ENCODE data around the gene MAP3K12. TPM values are rescaled to one million over a fixed set of nuclear protein-coding genes. Genes with fewer than 3 reads are reported as not detected.
A peak's percentile ranks its signal among the peaks of the same experiment; 100 is the strongest.

The MAP3K12 gene
- total RNA-seq, 5 donors from 2014 or later (not counting 1 experiment from before 2014, with no cell fraction given) = 21.4 to 29.9 (median 25.9) TPM

GRCh38 chr12:53489242-53489864 lies 9.9 kb downstream of the MAP3K12 start:
- H3K27me3 Mint-ChIP-seq = no peaks in the 10 kb centered on the region
- peaks cover 21 to 28% (median 23%) of the 10 kb centered on the region in 3 donors for H3K4me1 Mint-ChIP-seq
- H3K9me3 Mint-ChIP-seq = no peaks in the 10 kb centered on the region
- H3K4me3 Mint-ChIP-seq = no peak overlapping the region
- no peak for ATAC-seq (replicated peaks in 1 of 4)
- peak overlapping the region in 1 of 2 donors; percentile 19 for H3K27ac Mint-ChIP-seq
- H3K36me3 Mint-ChIP-seq = peaks cover 3% of the 10 kb centered on the region
- Histone ChIP-seq H3K27ac (ENCODE audit: low read length) (no peak overlapping the region), H3K36me3 (ENCODE audit: control insufficient read depth in 2 of 2, extremely low read depth in 1 of 2, insufficient read depth in 1 of 2, low read length in 1 of 2) (peaks cover 3 to 34% of the 10 kb centered on the region in 2 donors), H3K27me3 (replicated peaks in 1 of 2; ENCODE audit: control insufficient read depth in 2 of 2, extremely low read depth in 1 of 2, insufficient read depth in 2 of 2, low read length in 1 of 2) (no peaks in the 10 kb centered on the region), H3K4me1 (ENCODE audit: control insufficient read depth in 1 of 2, extremely low read depth in 1 of 2, insufficient read depth in 2 of 2, low read length in 2 of 2) (peaks cover 10 to 37% of the 10 kb centered on the region in 2 experiments), H3K9me3 (no peaks in the 10 kb centered on the region), H3K4me3 (ENCODE audit: control insufficient read depth in 1 of 2, extremely low read depth in 1 of 2, low read length in 1 of 2) (no peak overlapping the region)
- CTCF ChIA-PET = interaction anchor here (0.6 to 0.7 kb wide), 3 partner anchors 14 to 161 kb away, joined by 3 to 4 read pairs (median 3); no protein-coding TSS in a partner anchor
- DNase-seq = no peak
- 96% methylated on average over 5 of the region's 5 CpGs for WGBS (ENCODE audit: insufficient coverage)
- POLR2A ChIA-PET = interaction anchor here in 1 of 2 donors (0.7 kb wide), 1 partner anchor 36 kb away, joined by 5 read pairs; no protein-coding TSS in a partner anchor

GRCh38 chr12:53486736-53487487 lies 12.3 kb downstream of the MAP3K12 start:
- H3K27ac ChIP-seq (ENCODE audit: low read length) = no peak overlapping the region
- CTCF ChIA-PET = interaction anchor here in 1 of 2 donors (0.6 kb wide), 1 partner anchor 139 kb away, joined by 3 read pairs; no protein-coding TSS in a partner anchor
- H3K27me3 Mint-ChIP-seq = no peaks in the 10 kb centered on the region
- no peak overlapping the region for H3K4me3 ChIP-seq (ENCODE audit: control insufficient read depth in 1 of 2, extremely low read depth in 1 of 2, low read length in 1 of 2)
- WGBS (ENCODE audit: insufficient coverage) = 93% methylated on average over 16 of the region's 17 CpGs
- DNase-seq (no peak), ATAC-seq (replicated peaks in 1 of 4) (no peak)
- H3K36me3 ChIP-seq (ENCODE audit: control insufficient read depth in 2 of 2, extremely low read depth in 1 of 2, insufficient read depth in 1 of 2, low read length in 1 of 2) = peaks cover 9 to 58% of the 10 kb centered on the region in 2 donors
- no peaks in the 10 kb centered on the region for H3K9me3 Mint-ChIP-seq
- peaks cover 3 to 13% (median 8%) of the 10 kb centered on the region in 3 donors for H3K4me1 Mint-ChIP-seq
- POLR2A ChIA-PET = interaction anchor here in 1 of 2 donors (0.6 kb wide), 1 partner anchor 21 kb away, joined by 3 read pairs; no protein-coding TSS in a partner anchor
- H3K27me3 ChIP-seq (replicated peaks in 1 of 2; ENCODE audit: control insufficient read depth in 2 of 2, extremely low read depth in 1 of 2, insufficient read depth in 2 of 2, low read length in 1 of 2) = no peaks in the 10 kb centered on the region
- no peak overlapping the region for H3K4me3 Mint-ChIP-seq
- H3K9me3 ChIP-seq = no peaks in the 10 kb centered on the region
- H3K36me3 Mint-ChIP-seq = peaks cover 8% of the 10 kb centered on the region
- peak overlapping the region; percentile 9 to 11 for H3K27ac Mint-ChIP-seq
- peaks cover 0 to 15% of the 10 kb centered on the region in 2 experiments for H3K4me1 ChIP-seq (ENCODE audit: control insufficient read depth in 1 of 2, extremely low read depth in 1 of 2, insufficient read depth in 2 of 2, low read length in 2 of 2)

GRCh38 chr12:53485955-53486735 lies 13.1 kb downstream of the MAP3K12 start:
- Mint-ChIP-seq H3K9me3 (no peaks in the 10 kb centered on the region), H3K4me1 (peaks cover 0 to 13% (median 8%) of the 10 kb centered on the region in 3 donors), H3K4me3 (no peak overlapping the region), H3K27ac (peak overlapping the region in 1 of 2 donors; percentile 9), H3K27me3 (no peaks in the 10 kb centered on the region), H3K36me3 (peaks cover 10% of the 10 kb centered on the region)
- Histone ChIP-seq H3K9me3 (no peaks in the 10 kb centered on the region), H3K36me3 (ENCODE audit: control insufficient read depth in 2 of 2, extremely low read depth in 1 of 2, insufficient read depth in 1 of 2, low read length in 1 of 2) (peaks cover 13 to 64% of the 10 kb centered on the region in 2 donors), H3K4me1 (ENCODE audit: control insufficient read depth in 1 of 2, extremely low read depth in 1 of 2, insufficient read depth in 2 of 2, low read length in 2 of 2) (peaks cover 0 to 15% of the 10 kb centered on the region in 2 experiments), H3K27me3 (replicated peaks in 1 of 2; ENCODE audit: control insufficient read depth in 2 of 2, extremely low read depth in 1 of 2, insufficient read depth in 2 of 2, low read length in 1 of 2) (no peaks in the 10 kb centered on the region), H3K4me3 (ENCODE audit: control insufficient read depth in 1 of 2, extremely low read depth in 1 of 2, low read length in 1 of 2) (no peak overlapping the region), H3K27ac (ENCODE audit: low read length) (no peak overlapping the region)
- POLR2A ChIA-PET = interaction anchor here in 1 of 2 donors (0.6 kb wide), 1 partner anchor 22 kb away, joined by 3 read pairs; no protein-coding TSS in a partner anchor
- 96% methylated on average over 4 of the region's 10 CpGs for WGBS (ENCODE audit: insufficient coverage)
- CTCF ChIA-PET = interaction anchor here in 1 of 2 donors (0.6 kb wide), 1 partner anchor 138 kb away, joined by 3 read pairs; no protein-coding TSS in a partner anchor
- no peak for ATAC-seq (replicated peaks in 1 of 4)
- no peak for DNase-seq

- H3K27me3 Mint-ChIP-seq = no peaks in the 10 kb centered on the region
- peaks cover 10% of the 10 kb centered on the region for H3K36me3 Mint-ChIP-seq
- DNase-seq = no peak
- H3K9me3 Mint-ChIP-seq = no peaks in the 10 kb centered on the region
- no peak overlapping the region for H3K27ac ChIP-seq (ENCODE audit: low read length)
- CTCF ChIA-PET = no interaction called here
- H3K9me3 ChIP-seq = no peaks in the 10 kb centered on the region
- H3K4me1 ChIP-seq (ENCODE audit: control insufficient read depth in 1 of 2, extremely low read depth in 1 of 2, insufficient read depth in 2 of 2, low read length in 2 of 2) = peaks cover 0 to 19% of the 10 kb centered on the region in 2 experiments
- H3K4me1 Mint-ChIP-seq = peaks cover under 1 to 13% (median 8%) of the 10 kb centered on the region in 3 donors
- POLR2A ChIA-PET = no interaction called here
- ATAC-seq (replicated peaks in 1 of 4) = no peak
- H3K36me3 ChIP-seq (ENCODE audit: control insufficient read depth in 2 of 2, extremely low read depth in 1 of 2, insufficient read depth in 1 of 2, low read length in 1 of 2) = peaks cover 19 to 73% of the 10 kb centered on the region in 2 donors
- no peaks in the 10 kb centered on the region for H3K27me3 ChIP-seq (replicated peaks in 1 of 2; ENCODE audit: control insufficient read depth in 2 of 2, extremely low read depth in 1 of 2, insufficient read depth in 2 of 2, low read length in 1 of 2)
- H3K27ac Mint-ChIP-seq = peak overlapping the region in 1 of 2 donors; percentile 45
- WGBS (ENCODE audit: insufficient coverage) = 95% methylated on average over 6 of the region's 10 CpGs
- no peak overlapping the region for H3K4me3 ChIP-seq (ENCODE audit: control insufficient read depth in 1 of 2, extremely low read depth in 1 of 2, low read length in 1 of 2)
- H3K4me3 Mint-ChIP-seq = no peak overlapping the region
Observed at GRCh38 chr12:53484686-53485575, 14.3 kb downstream of the MAP3K12 start.

GRCh38 chr12:53483979-53484377 lies 15.3 kb downstream of the MAP3K12 start:
- CTCF ChIA-PET = no interaction called here
- peak overlapping the region; percentile 40 to 55 for H3K27ac Mint-ChIP-seq
- H3K4me3 Mint-ChIP-seq = no peak overlapping the region
- peaks cover 19% of the 10 kb centered on the region for H3K36me3 Mint-ChIP-seq
- no peaks in the 10 kb centered on the region for H3K27me3 Mint-ChIP-seq
- no peaks in the 10 kb centered on the region for H3K9me3 Mint-ChIP-seq
- DNase-seq (no peak), ATAC-seq (replicated peaks in 1 of 4) (no peak)
- no peak overlapping the region for H3K4me3 ChIP-seq (ENCODE audit: control insufficient read depth in 1 of 2, extremely low read depth in 1 of 2, low read length in 1 of 2)
- no CpG with 5 or more reads among the region's 4 CpGs for WGBS (ENCODE audit: insufficient coverage)
- peaks cover 0 to 19% of the 10 kb centered on the region in 2 experiments for H3K4me1 ChIP-seq (ENCODE audit: control insufficient read depth in 1 of 2, extremely low read depth in 1 of 2, insufficient read depth in 2 of 2, low read length in 2 of 2)
- no peaks in the 10 kb centered on the region for H3K9me3 ChIP-seq
- H3K27me3 ChIP-seq (replicated peaks in 1 of 2; ENCODE audit: control insufficient read depth in 2 of 2, extremely low read depth in 1 of 2, insufficient read depth in 2 of 2, low read length in 1 of 2) = no peaks in the 10 kb centered on the region
- peaks cover 20 to 81% of the 10 kb centered on the region in 2 donors for H3K36me3 ChIP-seq (ENCODE audit: control insufficient read depth in 2 of 2, extremely low read depth in 1 of 2, insufficient read depth in 1 of 2, low read length in 1 of 2)
- POLR2A ChIA-PET = no interaction called here
- H3K27ac ChIP-seq (ENCODE audit: low read length) = no peak overlapping the region
- H3K4me1 Mint-ChIP-seq = peaks cover 3 to 13% (median 8%) of the 10 kb centered on the region in 3 donors
